NCI-H2029 treated with DMSO at 0.1 percent for 48 hours (cell line): ENCODE measurements around the gene CCDC91.
"Not testable (repeated sequence)": the region's sequence is repeated elsewhere in the genome, so short reads cannot be mapped to it uniquely, and the experiment has no call there.

ENCODE experiments used
- DNase-seq: peaks from one replicate; lab custom pipeline; 2025; lab: John Stamatoyannopoulos, UW

The CCDC91 gene

GRCh38 chr12:28459481-28459880 lies 269.2 kb downstream of the CCDC91 start:
- no peak for DNase-seq

- DNase-seq: no peak
Observed at GRCh38 chr12:28460420-28461130, 270.3 kb downstream of the CCDC91 start.

GRCh38 chr12:28463396-28463795 lies 273.1 kb downstream of the CCDC91 start:
- DNase-seq: no peak

GRCh38 chr12:28471762-28472161 lies 281.5 kb downstream of the CCDC91 start:
- DNase-seq: not testable (repeated sequence)

- DNase-seq: not testable (repeated sequence)
Observed at GRCh38 chr12:28476206-28476605, 285.9 kb downstream of the CCDC91 start.

- not testable (repeated sequence) for DNase-seq
Observed at GRCh38 chr12:28479097-28479496, 288.8 kb downstream of the CCDC91 start.

GRCh38 chr12:28479683-28480082 lies 289.4 kb downstream of the CCDC91 start:
- no peak for DNase-seq

- no peak for DNase-seq
Observed at GRCh38 chr12:28484156-28484555, 293.9 kb downstream of the CCDC91 start.

GRCh38 chr12:28486521-28486920 lies 296.3 kb downstream of the CCDC91 start:
- DNase-seq: no peak

GRCh38 chr12:28489246-28489645 lies 299.0 kb downstream of the CCDC91 start:
- DNase-seq: no peak

GRCh38 chr12:28497889-28498411 lies 307.7 kb downstream of the CCDC91 start:
- DNase-seq: no peak

- DNase-seq: no peak
Observed at GRCh38 chr12:28498850-28499249, 308.6 kb downstream of the CCDC91 start.

GRCh38 chr12:28500373-28501024 lies 310.2 kb downstream of the CCDC91 start:
- no peak for DNase-seq

GRCh38 chr12:28506271-28506670 lies 316.0 kb downstream of the CCDC91 start:
- no peak for DNase-seq

- no peak for DNase-seq
Observed at GRCh38 chr12:28507033-28507432, 316.8 kb downstream of the CCDC91 start.

GRCh38 chr12:28507867-28508266 lies 317.6 kb downstream of the CCDC91 start:
- DNase-seq: no peak

- DNase-seq: no peak
Observed at GRCh38 chr12:28512406-28512805, 322.1 kb downstream of the CCDC91 start.

- no peak for DNase-seq
Observed at GRCh38 chr12:28512876-28513275, 322.6 kb downstream of the CCDC91 start.

GRCh38 chr12:28513983-28514382 lies 323.7 kb downstream of the CCDC91 start:
- no peak for DNase-seq

- peak; percentile 45 for DNase-seq
Observed at GRCh38 chr12:28517101-28517500, 326.8 kb downstream of the CCDC91 start.

- DNase-seq: no peak
Observed at GRCh38 chr12:28527631-28528249, 337.5 kb downstream of the CCDC91 start.

GRCh38 chr12:28535216-28535615 lies 345.0 kb downstream of the CCDC91 start:
- no peak for DNase-seq

- no peak for DNase-seq
Observed at GRCh38 chr12:28536088-28536487, 345.8 kb downstream of the CCDC91 start.
